DMS53 treated with DMSO at 0.1 percent for 48 hours (cell line): ENCODE measurements around the gene ZNF207.
"Not testable (repeated sequence)": the region's sequence is repeated elsewhere in the genome, so short reads cannot be mapped to it uniquely, and the experiment has no call there.

Experiments
- DNase-seq: peaks from one replicate; lab custom pipeline; 2025; ENCODE audit not compliant: unreplicated experiment; lab: John Stamatoyannopoulos, UW

Gene ZNF207

DNA sequence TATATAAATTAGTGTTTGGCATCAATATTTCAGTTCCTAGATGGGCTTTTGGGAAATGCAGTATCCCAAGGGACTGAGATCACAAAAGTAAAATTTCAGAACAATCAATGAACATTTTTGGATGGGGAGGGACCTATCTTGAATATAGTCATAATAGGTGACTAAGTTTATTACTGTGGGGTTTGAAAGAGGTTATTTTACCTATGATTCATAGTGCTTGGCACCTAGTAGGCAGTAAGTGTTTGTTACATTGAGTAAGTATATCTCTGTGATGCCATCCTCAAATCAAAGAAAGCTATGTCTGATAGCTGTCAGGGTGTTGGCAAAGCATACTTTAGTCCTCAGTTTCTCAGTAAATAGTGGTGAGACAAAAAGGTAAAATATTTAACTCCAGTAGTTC lies 36.9 kb downstream of the ZNF207 start:
- no peak for DNase-seq

DNA sequence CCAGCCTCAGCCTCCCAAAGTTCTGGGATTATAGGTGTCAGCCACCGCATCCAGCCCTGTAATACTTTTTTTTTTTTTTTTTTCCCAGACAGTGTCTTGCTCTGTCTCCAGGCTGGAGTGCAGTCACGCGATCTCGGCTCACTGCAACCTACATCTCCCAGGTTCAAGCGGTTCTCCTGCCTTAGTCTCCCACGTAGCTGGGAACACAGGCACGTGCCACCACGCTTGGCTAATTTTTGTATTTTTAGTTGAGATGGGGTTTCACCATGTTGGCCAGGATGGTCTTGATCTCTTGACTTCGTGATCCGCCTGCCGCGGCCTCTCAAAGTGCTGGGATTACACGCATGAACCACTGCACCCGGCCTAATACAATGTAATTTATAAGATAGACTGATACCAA lies 38.2 kb downstream of the ZNF207 start:
- not testable (repeated sequence) for DNase-seq

DNA sequence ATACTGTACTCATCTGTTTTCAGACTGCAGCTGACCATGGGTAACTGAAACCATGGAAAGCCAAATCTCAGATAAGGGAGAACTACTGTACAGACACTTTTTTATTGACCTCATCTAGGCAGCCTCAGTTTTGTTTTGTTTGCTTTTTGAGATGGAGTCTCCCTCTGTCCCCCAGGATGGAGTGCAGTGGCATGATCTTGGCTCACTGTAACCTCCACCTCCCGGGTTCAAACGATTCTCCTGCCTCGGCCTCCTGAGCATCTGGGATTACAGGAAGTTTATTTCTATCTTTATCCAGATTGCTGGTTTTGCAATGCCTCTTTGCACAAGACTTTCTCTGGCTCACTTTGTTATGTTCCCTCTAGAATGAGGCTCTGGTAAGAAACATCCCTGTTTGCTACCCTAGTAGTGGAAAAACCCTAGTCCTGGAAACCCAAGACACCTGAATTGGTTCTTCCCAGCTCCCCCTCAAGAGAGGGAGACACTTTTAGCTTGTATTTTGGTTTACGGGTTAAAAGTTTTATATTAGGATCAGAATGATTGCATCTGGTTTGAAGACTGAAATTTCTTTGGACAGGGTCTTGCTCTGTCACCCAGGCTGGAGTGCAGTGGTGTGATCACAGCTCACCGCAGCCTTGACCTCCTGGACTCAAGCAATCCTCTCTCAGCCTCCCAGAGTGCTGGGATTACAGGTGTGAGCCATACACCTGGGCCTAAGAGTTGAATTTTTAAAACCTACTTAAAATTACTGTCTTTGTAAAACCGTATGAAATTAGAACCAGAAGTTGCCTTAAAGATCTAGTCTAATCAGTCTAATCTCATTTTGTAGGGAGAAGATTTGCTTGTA lies 38.9 kb downstream of the ZNF207 start:
- no peak for DNase-seq

DNA sequence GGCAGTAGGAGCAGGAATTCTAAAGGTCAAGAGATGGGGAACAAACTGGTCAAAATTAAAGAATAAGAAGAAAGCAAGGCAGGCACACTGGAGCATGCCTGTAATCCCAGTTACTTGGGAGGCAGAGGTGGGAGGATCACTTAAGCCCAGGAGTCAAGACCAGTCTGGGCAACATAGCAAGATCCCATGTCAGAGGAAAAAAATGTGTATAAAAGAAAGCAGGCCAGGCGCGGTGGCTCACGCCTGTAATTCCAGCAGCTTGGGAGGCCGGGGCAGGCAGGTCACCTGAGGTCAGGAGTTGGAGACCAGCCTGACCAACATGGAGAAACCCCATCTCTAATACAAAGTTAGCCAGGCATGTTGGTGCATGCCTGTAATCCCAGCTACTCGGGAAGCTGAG lies 43.9 kb downstream of the ZNF207 start:
- no peak for DNase-seq

DNA sequence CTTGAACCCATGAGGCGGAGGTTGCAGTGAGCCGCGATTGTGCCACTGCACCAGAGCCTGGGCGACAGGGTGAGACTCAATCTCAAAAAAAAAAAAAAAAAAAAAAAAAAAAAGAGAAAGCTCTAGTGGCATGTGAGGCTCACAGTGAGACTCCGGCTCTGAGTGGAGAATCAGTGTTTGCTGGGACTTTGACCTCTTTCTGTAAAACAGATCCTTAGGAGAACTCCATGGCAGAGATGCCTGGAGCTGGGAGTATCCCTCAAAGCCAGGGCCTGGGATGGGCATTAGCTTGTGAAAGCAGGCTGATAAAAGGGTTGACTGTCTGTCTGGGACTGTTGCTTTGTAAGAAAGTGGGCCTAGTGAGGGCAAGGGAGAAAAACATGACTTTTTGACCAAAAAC lies 46.4 kb downstream of the ZNF207 start:
- DNase-seq: no peak

DNA sequence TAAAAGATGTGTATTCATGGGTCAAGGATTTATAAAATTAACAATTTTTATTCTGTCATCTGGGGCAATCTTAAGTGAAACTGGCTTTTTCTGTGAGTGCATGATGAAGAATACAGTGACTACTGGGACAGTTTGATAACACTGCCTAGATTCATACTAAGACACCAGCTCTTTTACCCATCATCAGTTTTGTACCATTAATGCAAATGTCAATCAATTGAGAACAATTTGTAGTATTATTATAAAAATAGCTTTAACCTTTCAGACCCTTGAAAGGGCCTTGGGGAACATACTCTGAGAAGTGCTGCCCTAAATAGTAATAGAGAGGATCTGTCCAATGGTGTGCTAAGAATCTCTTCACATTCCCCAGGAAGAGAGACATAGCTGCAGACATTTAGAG lies 49.0 kb downstream of the ZNF207 start:
- DNase-seq: no peak

DNA sequence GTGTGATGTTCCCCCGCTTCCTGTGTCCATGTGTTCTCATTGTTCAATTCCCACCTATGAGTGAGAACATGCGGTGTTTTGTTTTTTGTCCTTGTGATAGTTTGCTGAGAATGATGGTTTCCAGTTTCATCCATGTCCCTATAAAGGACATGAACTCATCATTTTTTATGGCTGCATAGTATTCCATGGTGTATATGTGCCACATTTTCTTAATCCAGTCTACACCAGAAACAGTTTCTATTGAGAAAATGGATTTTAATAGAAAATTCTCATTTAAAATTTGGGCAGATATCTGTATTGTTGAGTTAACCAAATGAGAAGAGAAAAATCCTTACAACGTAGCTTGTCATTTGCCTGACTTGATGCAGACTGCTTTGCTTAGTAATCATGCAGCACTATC lies 60.1 kb downstream of the ZNF207 start:
- DNase-seq: not testable (repeated sequence)

DNA sequence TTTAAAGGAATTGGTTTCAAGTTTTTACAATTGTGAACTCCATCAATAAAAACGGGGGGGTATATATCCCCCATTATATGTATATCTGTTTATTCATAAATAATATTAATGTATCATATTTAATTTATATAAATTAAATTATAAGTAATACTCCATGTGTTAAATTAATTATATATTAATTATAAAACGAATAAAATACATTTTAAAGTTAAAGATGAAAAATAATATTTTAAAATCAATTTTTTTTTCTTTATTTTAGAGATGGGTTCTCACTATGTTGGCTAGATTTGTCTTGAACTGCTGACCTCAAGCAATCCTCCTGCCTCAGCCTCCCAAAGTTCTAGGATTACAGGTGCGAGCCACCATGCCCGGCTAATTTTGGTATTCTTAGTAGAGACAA lies 76.9 kb downstream of the ZNF207 start:
- no peak for DNase-seq

DNA sequence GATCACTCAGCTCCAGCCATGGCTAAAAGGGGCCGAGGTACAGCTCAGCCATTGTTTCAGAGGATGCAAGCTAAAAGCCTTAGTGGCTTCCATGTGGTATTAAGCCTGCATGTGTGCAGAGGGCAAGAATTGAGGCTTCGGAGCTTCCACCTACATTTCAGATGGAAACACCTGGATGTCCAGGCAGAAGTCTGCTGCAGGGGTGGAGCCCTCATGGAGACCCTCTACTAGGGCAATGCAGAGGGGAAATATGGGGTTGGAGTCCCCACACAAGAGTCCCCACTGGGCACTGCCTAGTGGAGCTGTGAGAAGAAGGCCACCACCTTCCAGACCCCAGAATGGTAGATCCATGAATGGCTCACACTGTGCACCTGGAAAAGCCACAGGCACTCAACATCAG lies 79.6 kb downstream of the ZNF207 start:
- DNase-seq: no peak
